Ureter (tissue), 1 donor: Measurements from ENCODE around the gene PPM1J. TPM values are rescaled to one million over a fixed set of nuclear protein-coding genes. Genes with fewer than 3 reads are reported as not detected.
A peak's percentile ranks its signal among the peaks of the same experiment; 100 is the strongest.
"Not testable (repeated sequence)": the region's sequence is repeated elsewhere in the genome, so short reads cannot be mapped to it uniquely, and the experiment has no call there.

Experiments used
- DNase-seq: peaks from one replicate; pipeline ENCODE4 v3.0.0-alpha.2; 2020; ENCODE audit warnings: low spot score
- total RNA-seq: library from RNA; stranded (reverse); gene quantifications from one replicate; pipeline ENCODE4 v1.2.4, GENCODE V29; 2023
- donor health status: DM: yes; HTN: yes; CAD: no.

The PPM1J gene
- total RNA-seq = 0.94 TPM

- DNase-seq = peak; percentile 97
Measured at GRCh38 chr1:112715264-112716053, at the start of gene PPM1J. PPM1J (minus strand) TSS chr1:112715332; CDS start chr1:112715301, 31 bp downstream.

- peak; percentile 64 for DNase-seq
Measured at GRCh38 chr1:112762541-112763500, 47.7 kb upstream of the PPM1J start.

GRCh38 chr1:112761714-112762480 lies 46.8 kb upstream of the PPM1J start:
- DNase-seq = no peak

- DNase-seq = no peak
Measured at GRCh38 chr1:112759228-112759627, 44.1 kb upstream of the PPM1J start.

- no peak for DNase-seq
Measured at GRCh38 chr1:112754116-112754628, 39.0 kb upstream of the PPM1J start.

- no peak for DNase-seq
Measured at GRCh38 chr1:112748396-112748795, 33.3 kb upstream of the PPM1J start.

- no peak for DNase-seq
Measured at GRCh38 chr1:112744009-112744578, 29.0 kb upstream of the PPM1J start.

- no peak for DNase-seq
Measured at GRCh38 chr1:112743174-112744008, 28.3 kb upstream of the PPM1J start.

GRCh38 chr1:112737573-112737972 lies 22.4 kb upstream of the PPM1J start:
- DNase-seq = no peak

GRCh38 chr1:112735752-112736151 lies 20.6 kb upstream of the PPM1J start:
- no peak for DNase-seq

GRCh38 chr1:112731451-112731850 lies 16.3 kb upstream of the PPM1J start:
- DNase-seq = no peak

- DNase-seq = no peak
Measured at GRCh38 chr1:112729909-112730308, 14.8 kb upstream of the PPM1J start.

- not testable (repeated sequence) for DNase-seq
Measured at GRCh38 chr1:112729011-112729410, 13.9 kb upstream of the PPM1J start.

- not testable (repeated sequence) for DNase-seq
Measured at GRCh38 chr1:112728306-112728971, 13.3 kb upstream of the PPM1J start.

- no peak for DNase-seq
Measured at GRCh38 chr1:112727716-112728115, 12.6 kb upstream of the PPM1J start.

GRCh38 chr1:112724240-112724639 lies 9.1 kb upstream of the PPM1J start:
- not testable (repeated sequence) for DNase-seq

GRCh38 chr1:112723511-112723839 lies 8.3 kb upstream of the PPM1J start:
- DNase-seq = no peak

- DNase-seq = no peak
Measured at GRCh38 chr1:112722601-112723510, 7.7 kb upstream of the PPM1J start.
